H1 (cell line): Measurements from ENCODE around the gene BCL11A. TPM values are rescaled to one million over a fixed set of nuclear protein-coding genes. Genes with fewer than 3 reads are reported as not detected.

Experiments
- CEBPB ChIP-seq: IDR thresholded peaks from 2 replicates; pipeline ENCODE4 v1.6.1; 2012; ENCODE audit warnings: low read depth, low read length
- GABPA ChIP-seq: IDR thresholded peaks from 2 replicates; pipeline ENCODE4 v1.6.1; 2011; ENCODE audit warnings: mild to moderate bottlenecking, low read length, moderate library complexity, borderline replicate concordance; ENCODE audit not compliant: insufficient read depth
- HDAC6 ChIP-seq: IDR thresholded peaks from one replicate; pipeline ENCODE4 v1.7.1; 2012; ENCODE audit warnings: low read depth, mild to moderate bottlenecking, inconsistent platforms, low read length, moderate library complexity
- polyA plus RNA-seq, 7 experiments: library from polyadenylated mRNA; depleted of rRNA in 3 of 7; stranded (reverse) in 5 of 7; unstranded in 2 of 7; fragments of >200 nt in 5 of 7; fragments of 200-250 nt in 2 of 7; gene quantifications; 1 replicate in 5 of 7; 2 replicates in 1 of 7; 4 replicates in 1 of 7; pipeline versions ENCODE4 v1.2.1 to v1.2.3, GENCODE V29; 2011 to 2013; ENCODE audit warnings: missing spikeins in 2 of 7, mixed read lengths in 2 of 7
- total RNA-seq: library from RNA; stranded (reverse); fragmentation: NEBNext Ultra II Directional; extraction: Animal tissue kit (Norgen Biotek cat#: 25700); gene quantifications from 2 replicates; pipeline ENCODE4 v1.2.1, GENCODE V29; 2021

BCL11A gene
- total and polyA plus RNA-seq, 2 of the 8 experiments (the other 6 are each of a cell fraction or from before 2014, with no cell fraction given), result 11.9 to 59.3 TPM

DNA sequence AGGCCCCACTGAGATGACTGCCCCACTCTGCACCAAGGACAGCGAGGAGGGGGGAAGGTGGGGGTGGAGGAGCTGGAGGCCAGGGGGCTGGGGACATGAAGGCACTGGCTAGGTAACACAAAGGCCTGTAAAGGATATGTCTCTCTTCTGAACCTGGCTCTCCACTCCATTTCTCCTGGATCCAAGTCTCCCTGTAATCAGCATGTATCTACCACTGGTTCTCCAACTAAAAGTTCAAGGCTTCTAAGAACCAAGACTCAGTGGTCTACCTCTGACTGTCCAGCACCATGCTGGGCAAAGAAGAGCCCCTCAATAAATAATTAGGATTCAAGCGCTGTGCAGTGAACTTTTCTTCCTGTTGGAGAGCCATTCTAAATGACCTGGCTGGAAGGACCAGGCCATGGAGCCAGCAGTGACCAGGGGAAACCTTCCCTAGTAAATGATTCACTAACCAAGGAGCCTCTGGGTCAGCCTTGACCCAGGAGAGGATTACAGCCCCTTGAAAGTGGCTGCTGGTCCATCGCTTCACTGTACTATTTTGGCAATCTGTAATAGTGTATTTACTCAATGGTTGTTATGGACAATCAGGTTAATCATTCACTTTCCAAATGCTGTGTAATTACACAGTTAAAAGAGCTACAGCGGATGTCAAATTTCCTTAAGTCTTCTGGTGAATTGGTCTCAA is 73.2 kb downstream of the BCL11A start (continued):
- TF ChIP-seq HDAC6, result no peak
- TF ChIP-seq GABPA, result no peak
- no peak for TF ChIP-seq CEBPB
